GM19372 (cell line): Measurements from ENCODE around the gene MMP15.
"Not testable (repeated sequence)": the region's sequence is repeated elsewhere in the genome, so short reads cannot be mapped to it uniquely, and the experiment has no call there.

Source experiments
- ATAC-seq: cut with Tn5 transposase; IDR thresholded peaks from one replicate; pipeline ENCODE4 v1.9.1; 2021; ENCODE audit warnings: mild to moderate bottlenecking, low read depth, moderate library complexity; ENCODE audit not compliant: unreplicated experiment

MMP15 gene

GRCh38 chr16:57995721-57996405 is 29.7 kb upstream of the MMP15 start:
- ATAC-seq, result no peak

GRCh38 chr16:57996406-57997175 is 29.0 kb upstream of the MMP15 start:
- no peak for ATAC-seq

GRCh38 chr16:57997176-57997527 is 28.4 kb upstream of the MMP15 start:
- no peak for ATAC-seq

- no peak for ATAC-seq
Measured at GRCh38 chr16:57997528-57998265, 27.9 kb upstream of the MMP15 start.

- no peak for ATAC-seq
Measured at GRCh38 chr16:57998486-57998885, 27.1 kb upstream of the MMP15 start.

- ATAC-seq, result no peak
Measured at GRCh38 chr16:57998992-57999365, 26.6 kb upstream of the MMP15 start.

GRCh38 chr16:57999366-57999970 is 26.1 kb upstream of the MMP15 start:
- ATAC-seq, result no peak

GRCh38 chr16:57999971-58000705 is 25.4 kb upstream of the MMP15 start, which contains the start of gene ZNF319:
ZNF319 (minus strand) TSS chr16:58000672; CDS start chr16:57998265, 2,407 bp downstream.
- peak; percentile 22 for ATAC-seq

- peak; percentile 76 for ATAC-seq
Measured at GRCh38 chr16:58000706-58001676, 24.6 kb upstream of the MMP15 start, which contains the start of gene USB1. USB1 (plus strand) TSS chr16:58001407; CDS start chr16:58001484, 77 bp downstream.

- ATAC-seq, result no peak
Measured at GRCh38 chr16:58001781-58002415, 23.7 kb upstream of the MMP15 start.

GRCh38 chr16:58002416-58002800 is 23.1 kb upstream of the MMP15 start:
- ATAC-seq, result no peak

GRCh38 chr16:58002936-58003335 is 22.6 kb upstream of the MMP15 start:
- ATAC-seq, result no peak

- ATAC-seq, result not testable (repeated sequence)
Measured at GRCh38 chr16:58004736-58005135, 20.8 kb upstream of the MMP15 start.

GRCh38 chr16:58009856-58010416 is 15.6 kb upstream of the MMP15 start:
- ATAC-seq, result no peak

- no peak for ATAC-seq
Measured at GRCh38 chr16:58010886-58011285, 14.7 kb upstream of the MMP15 start.

- ATAC-seq, result no peak
Measured at GRCh38 chr16:58011652-58012051, 13.9 kb upstream of the MMP15 start.

- ATAC-seq, result no peak
Measured at GRCh38 chr16:58012481-58012880, 13.1 kb upstream of the MMP15 start.
